LNCAP (cell line): ENCODE results near the gene VIPR1.

Experiments used
- TF ChIP-seq, protein P1 (sequence below): fragments of 450-650 bp; IDR thresholded peaks from 2 replicates; pipeline ENCODE4 v1.5.1; 2017; ENCODE audit warnings: mild to moderate bottlenecking

VIPR1 gene

DNA sequence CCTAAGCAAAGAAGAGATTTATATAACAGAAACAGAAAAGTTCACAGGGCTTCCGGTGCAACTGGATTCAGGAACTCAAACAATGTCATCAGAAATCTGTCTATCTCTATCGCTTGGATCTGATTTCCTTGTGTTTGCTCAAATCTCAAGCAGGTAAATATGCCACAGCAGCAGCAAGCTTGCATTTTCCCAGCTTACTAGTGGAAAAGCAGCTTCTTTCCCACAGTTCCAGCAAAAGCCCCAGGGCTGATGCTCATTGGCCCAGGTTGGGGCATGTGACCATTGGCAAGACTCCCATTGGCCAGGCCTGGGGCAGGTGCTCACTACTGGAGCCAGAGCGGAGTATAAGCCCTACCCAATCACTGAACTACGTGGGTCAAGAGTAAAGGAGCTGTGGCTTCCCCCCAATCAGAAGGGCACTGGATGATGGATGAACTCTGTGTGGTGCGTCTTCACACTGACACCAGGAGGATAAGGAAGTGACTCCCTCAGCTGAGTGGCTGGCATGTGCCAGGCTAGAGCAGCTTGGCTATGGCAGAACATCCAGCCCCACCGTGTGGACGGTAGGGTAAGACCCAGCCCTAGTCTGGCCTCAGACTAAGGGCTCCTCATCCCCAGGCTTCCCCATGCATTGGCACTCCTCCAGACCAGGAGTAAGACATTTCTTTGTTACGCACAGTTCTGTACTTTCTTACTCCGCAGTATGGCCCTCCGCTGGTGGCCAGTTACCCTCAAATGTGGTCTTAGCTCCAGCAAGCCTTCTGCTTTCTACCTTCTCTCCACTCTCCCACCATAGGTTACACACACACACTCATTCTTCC, 13.1 kb upstream of the VIPR1 start:
- TF ChIP-seq, protein P1, sequence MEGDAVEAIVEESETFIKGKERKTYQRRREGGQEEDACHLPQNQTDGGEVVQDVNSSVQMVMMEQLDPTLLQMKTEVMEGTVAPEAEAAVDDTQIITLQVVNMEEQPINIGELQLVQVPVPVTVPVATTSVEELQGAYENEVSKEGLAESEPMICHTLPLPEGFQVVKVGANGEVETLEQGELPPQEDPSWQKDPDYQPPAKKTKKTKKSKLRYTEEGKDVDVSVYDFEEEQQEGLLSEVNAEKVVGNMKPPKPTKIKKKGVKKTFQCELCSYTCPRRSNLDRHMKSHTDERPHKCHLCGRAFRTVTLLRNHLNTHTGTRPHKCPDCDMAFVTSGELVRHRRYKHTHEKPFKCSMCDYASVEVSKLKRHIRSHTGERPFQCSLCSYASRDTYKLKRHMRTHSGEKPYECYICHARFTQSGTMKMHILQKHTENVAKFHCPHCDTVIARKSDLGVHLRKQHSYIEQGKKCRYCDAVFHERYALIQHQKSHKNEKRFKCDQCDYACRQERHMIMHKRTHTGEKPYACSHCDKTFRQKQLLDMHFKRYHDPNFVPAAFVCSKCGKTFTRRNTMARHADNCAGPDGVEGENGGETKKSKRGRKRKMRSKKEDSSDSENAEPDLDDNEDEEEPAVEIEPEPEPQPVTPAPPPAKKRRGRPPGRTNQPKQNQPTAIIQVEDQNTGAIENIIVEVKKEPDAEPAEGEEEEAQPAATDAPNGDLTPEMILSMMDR = no peak

DNA sequence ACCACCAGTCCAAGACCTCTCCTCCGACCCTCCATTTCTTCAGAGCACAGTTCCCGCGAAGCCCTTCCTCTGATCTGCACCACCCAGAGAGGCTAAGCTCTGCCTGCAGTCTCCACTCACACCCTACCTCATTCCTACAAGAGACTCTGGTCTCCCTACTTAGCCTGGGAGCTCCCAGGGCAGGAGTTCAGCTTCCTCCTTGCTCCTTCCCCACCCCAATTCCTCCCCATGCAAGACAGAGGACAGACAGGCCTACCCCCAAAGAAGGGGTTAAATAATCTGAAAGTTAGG, 12.6 kb upstream of the VIPR1 start:
- TF ChIP-seq, protein P1 = no peak

DNA sequence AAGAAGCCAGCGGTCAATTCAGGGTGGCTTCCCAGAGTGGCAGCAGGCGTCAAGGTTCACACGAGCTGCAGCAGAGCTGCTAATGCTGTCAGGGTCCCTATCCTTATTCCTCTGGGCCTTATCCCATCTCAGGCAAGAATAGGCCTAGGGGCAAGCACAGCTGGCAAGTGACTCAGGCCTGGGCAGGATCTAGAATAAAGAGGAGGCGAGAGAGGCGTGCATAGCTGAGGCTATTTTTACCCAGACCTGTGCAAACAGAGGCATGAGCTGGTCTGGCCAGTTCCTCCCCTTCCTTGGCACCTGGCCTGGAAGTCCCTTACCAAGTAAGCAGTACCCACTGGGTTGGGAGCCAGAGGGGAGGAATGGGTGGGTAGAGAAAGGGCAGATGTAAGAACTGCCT, 12.2 kb upstream of the VIPR1 start:
- TF ChIP-seq, protein P1 = no peak

DNA sequence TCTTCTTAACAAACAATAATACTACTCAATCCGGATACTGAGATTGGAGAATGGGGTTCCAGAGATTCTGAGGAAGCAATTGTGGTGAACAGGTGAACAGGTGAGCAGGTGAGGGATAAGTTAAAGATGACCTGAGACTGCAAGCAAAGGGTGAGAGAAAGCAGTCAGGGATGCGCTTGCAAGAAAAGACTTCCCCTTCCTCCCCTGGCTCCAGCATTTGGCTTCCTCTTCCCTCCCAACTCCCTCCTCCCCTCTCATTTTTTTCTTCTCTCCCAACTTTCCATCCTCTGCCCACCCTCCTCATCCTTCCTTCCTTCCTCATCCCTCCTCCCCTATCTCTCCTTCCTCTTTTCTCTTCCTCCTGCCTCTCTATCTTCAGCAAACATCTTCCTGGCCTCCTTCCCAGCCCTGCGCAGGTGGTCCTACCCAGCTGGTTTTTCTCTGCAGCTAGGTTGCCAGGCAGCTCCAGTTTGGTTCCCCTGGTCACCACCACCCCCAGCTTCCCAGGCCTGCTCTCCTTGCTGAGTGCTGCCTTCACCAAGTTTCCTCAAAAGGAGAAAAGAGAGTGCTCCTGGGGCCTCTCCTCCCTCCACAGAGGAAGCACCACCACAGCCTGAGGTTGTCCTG, 10.4 kb upstream of the VIPR1 start:
- TF ChIP-seq, protein P1 = no peak

DNA sequence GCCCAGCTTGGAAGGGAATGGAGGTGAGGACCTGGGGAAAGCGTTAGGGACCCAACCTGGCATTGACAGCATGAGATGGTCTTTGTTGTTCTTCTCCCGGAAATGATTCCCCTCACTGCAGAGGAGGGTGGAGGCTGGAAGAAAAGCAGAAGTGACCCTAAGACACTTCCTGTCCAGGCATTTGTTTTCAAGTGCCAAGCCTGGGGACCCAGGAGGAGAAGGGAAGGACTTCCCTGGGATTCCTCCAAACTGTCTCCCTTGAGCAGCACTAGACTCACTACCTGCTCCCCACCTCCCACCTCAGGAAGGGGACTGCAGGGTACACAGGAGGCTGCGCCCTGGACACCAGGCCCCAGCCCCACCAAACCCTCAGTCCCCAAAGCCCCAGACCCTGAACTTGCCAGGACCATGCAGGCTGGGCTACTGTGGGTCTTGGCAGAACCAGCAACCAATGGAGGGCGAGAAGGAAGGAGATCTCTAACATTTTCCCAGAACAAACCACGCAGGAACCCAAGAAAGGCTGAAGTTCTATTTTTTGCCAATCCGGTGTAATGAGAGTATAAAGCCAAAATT, 9.8 kb upstream of the VIPR1 start:
- TF ChIP-seq, protein P1 = no peak

DNA sequence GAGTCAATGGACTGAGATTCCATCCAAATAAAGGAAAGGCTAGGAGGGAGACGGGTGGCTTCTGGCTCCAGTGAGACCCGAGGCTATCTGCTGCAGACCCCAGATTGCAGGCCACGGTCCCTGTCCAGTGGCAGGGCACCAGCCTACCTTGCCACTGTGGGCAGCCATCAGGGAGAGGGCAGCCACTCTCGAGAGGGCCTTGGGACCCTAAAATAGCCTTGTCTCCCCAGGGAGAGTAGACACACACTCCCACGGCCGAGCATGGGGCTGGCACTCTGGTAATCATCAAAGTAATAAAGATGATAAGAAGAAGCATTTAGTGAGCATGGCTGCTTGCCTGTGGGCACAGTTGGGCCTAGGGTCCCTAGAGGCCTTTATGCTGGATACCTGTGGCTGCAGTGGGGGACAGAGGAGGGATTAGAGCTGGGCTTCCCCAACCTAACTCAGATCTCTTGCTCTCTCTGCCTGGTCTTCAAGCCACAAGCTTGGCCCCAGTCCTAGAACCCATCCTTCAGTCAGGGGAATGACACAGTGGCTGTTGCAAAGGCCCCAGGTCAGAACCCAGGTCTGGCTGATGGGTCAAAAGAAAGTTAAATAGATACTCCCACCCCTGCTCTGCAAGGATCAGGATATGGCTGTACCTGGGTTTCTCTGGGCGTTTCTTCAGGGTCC, 9.2 kb upstream of the VIPR1 start:
- TF ChIP-seq, protein P1 = no peak

DNA sequence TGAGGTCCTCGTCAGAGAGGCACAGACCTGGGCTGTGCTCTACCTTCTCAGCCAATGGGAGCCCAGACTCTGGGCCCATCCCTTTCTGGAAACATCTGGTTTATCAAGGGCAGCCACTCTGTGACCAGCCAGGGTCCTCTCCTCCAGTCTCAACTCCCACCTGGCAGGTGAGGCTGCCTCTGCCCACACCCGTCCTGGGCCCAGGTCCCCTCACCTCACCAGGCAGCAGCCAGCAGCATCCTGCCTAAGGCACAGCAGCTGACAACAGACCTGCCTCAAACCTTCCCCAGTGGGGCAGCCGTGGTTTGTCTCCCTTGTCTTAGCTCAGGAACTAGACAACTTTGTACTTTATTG, 8.7 kb upstream of the VIPR1 start:
- TF ChIP-seq, protein P1 = no peak
